ENCODE measurements around the gene NFASC.

DNA sequence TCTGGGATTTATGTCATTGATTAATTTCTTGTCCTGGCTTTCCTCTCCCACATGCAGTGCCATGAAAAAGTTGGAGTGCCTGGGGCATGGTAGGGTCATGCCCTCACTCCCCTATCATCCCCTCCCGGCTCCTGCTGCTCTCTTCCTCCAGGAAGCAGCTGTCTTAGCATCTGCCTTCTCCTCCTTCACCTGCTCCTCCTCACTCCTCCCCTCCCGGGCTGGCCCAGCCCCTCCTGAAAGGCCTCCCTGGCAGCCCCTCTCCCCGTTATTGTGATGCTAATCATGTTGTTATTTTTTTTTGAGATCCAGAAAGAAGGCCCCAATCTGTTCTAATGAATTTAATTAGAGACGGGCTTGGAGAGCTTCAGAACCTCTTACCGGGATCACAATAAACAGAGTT lies 36.3 kb upstream of the NFASC start:
- no peak for TF ChIP-seq POLR2A (IDR thresholded peaks at IDR 0.05)
- TF ChIP-seq, protein P1, sequence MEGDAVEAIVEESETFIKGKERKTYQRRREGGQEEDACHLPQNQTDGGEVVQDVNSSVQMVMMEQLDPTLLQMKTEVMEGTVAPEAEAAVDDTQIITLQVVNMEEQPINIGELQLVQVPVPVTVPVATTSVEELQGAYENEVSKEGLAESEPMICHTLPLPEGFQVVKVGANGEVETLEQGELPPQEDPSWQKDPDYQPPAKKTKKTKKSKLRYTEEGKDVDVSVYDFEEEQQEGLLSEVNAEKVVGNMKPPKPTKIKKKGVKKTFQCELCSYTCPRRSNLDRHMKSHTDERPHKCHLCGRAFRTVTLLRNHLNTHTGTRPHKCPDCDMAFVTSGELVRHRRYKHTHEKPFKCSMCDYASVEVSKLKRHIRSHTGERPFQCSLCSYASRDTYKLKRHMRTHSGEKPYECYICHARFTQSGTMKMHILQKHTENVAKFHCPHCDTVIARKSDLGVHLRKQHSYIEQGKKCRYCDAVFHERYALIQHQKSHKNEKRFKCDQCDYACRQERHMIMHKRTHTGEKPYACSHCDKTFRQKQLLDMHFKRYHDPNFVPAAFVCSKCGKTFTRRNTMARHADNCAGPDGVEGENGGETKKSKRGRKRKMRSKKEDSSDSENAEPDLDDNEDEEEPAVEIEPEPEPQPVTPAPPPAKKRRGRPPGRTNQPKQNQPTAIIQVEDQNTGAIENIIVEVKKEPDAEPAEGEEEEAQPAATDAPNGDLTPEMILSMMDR (IDR thresholded peaks at IDR 0.05), result no peak
